Natural killer cell (primary cell): ENCODE data around the gene FBXO31. TPM values are rescaled to one million over a fixed set of nuclear protein-coding genes. Genes with fewer than 3 reads are reported as not detected.

Experiments
- ATAC-seq, 3 donors: fragments of 150-1000 bp in 2 of 3; fragments of 200-7000 bp in 1 of 3; cut with Tn5 transposase; 1 replicate in 1 of 3; 2 replicates in 2 of 3; pipeline ENCODE4 v1.10.0; 2021; ENCODE audit warnings: mild to moderate bottlenecking in 2 of 3, moderate library complexity in 2 of 3
- DNase-seq, 2 donors: peaks; one replicate each; pipeline versions ENCODE4 v3.0.0 to v3.0.0-alpha.2; 2013 to 2021; ENCODE audit warnings: mixed read lengths in 1 of 2
- H3K27ac ChIP-seq: one replicate; pipeline ENCODE4 v1.5.1; 2013; ENCODE audit warnings: mild to moderate bottlenecking, low read length
- H3K27me3 ChIP-seq: one replicate; pipeline ENCODE4 v1.6.1; 2013; ENCODE audit warnings: low read length; ENCODE audit not compliant: control insufficient read depth, insufficient read depth
- H3K36me3 ChIP-seq: one replicate; pipeline ENCODE4 v1.6.1; 2013; ENCODE audit warnings: low read length; ENCODE audit not compliant: control insufficient read depth, insufficient read depth
- H3K4me1 ChIP-seq: one replicate; pipeline ENCODE4 v1.6.1; 2013; ENCODE audit warnings: low read length; ENCODE audit not compliant: control insufficient read depth, insufficient read depth
- H3K4me3 ChIP-seq: one replicate; pipeline ENCODE4 v1.5.1; 2013; ENCODE audit warnings: low read length
- H3K9me3 ChIP-seq: one replicate; pipeline ENCODE4 v1.6.1; 2013; ENCODE audit warnings: low read length; ENCODE audit not compliant: control insufficient read depth, insufficient read depth
- H3K27ac Mint-ChIP-seq, 2 donors: one replicate each; pipeline ENCODE4 v1.8.0; 2022; ENCODE audit warnings: mild to moderate bottlenecking in 2 of 2, mixed read lengths in 2 of 2, moderate library complexity in 1 of 2
- H3K27me3 Mint-ChIP-seq, 2 donors: one replicate each; pipeline ENCODE4 v1.8.0; 2022; ENCODE audit warnings: low read depth in 2 of 2, mixed read lengths in 2 of 2
- H3K36me3 Mint-ChIP-seq: one replicate; pipeline ENCODE4 v1.8.0; 2022; ENCODE audit warnings: mixed read lengths
- H3K4me1 Mint-ChIP-seq, 2 donors: one replicate each; pipeline ENCODE4 v1.8.0; 2022; ENCODE audit warnings: mixed read lengths in 2 of 2
- H3K4me3 Mint-ChIP-seq: one replicate; pipeline ENCODE4 v1.8.0; 2022; ENCODE audit warnings: mild to moderate bottlenecking, moderate library complexity, mixed read lengths
- H3K9me3 Mint-ChIP-seq, 2 donors: one replicate each; pipeline ENCODE4 v1.8.0; 2022; ENCODE audit warnings: mixed read lengths in 2 of 2
- WGBS: methylation state at CpG from one replicate; pipeline ENCODE4 v1.1.7; 2013; ENCODE audit warnings: missing lambda C conversion rate; ENCODE audit not compliant: insufficient coverage; 5-methylcytosine and 5-hydroxymethylcytosine counted together
- intact Hi-C: fragments of 100-400 bp; cut with micrococcal nuclease; formaldehyde crosslinking; loops from one replicate; pipeline ENCODE4 v1.14.2; 2022
- total RNA-seq, 4 donors: library from RNA; stranded (reverse); fragments of 120-200 nt in 1 of 4; gene quantifications; one replicate each; pipeline versions ENCODE4 v1.2.3 to v1.2.4, GENCODE V29; 2013 to 2022
- TF ChIP-seq, protein P1 (sequence below): fragments of 200-600 bp; IDR thresholded peaks from one replicate; pipeline ENCODE4 v1.8.0; 2022; ENCODE audit warnings: antibody characterized with exemption

The FBXO31 gene
- total RNA-seq, 3 donors from 2014 or later (not counting 1 experiment from before 2014, with no cell fraction given), result 32.2 to 47.2 (median 37.6) TPM

DNA sequence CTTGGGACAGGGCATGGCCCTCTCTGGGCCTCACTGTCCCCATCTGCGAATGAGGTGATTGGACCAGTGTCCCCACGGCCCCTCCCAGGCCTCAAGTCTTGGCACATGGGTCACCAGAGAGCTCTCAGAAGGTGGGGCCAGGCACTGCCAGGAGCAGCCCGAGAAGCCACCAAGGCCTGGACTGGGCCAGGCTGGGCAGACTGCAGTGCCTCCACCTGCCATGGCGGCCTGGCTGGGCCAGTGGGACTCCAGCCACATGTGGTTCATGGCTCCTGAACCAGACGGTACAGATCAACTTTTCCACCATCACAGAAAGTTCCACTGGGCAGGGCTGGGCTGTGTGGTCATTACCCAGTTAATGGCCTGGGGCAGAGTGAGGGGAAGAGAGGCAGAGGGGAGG is 86.2 kb downstream of the FBXO31 start:
- intact Hi-C loops, result no loop called here
- WGBS, result 94% methylated on average over 5 of the region's 5 CpGs

DNA sequence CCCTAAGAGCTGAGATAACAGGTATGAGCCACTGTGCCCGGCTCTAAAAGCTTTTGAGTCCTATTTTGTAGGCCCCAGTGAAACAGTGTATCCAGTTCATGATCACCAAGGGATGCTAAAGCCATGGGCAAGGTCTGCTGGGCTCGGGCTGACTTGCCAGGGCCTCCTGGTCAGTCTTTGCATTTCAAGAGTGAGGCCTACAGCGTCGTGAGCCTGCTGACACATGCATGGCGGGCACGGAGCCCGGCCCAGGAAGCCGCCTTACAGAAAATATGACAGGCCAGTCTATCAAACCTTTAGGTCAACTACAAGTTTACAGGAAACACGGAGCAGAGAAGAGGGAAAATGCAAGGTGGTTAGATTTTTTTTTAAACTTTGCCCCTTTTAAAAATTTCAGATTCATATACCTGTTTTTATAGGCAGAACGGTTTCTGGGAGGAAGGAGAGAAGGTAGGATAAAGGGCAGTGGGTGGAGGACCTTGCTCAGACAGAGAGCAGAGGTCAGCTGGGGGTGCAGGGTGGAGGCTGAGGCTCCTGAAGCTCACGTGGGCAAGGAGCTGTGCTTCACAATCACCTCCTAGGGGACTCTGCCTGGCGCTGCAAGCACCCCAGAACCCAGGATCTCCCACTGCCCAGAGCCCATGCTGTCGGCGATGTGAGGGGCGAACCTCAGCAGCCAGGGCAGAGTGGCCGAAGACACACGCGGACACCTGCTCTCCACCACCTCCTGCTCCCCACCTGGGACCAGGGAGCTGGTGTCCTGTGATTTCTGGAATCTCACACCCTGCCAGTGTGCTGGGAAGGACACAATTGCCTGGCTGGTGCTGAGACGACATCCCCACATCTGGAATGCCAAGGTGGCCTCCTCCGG is 87.7 kb downstream of the FBXO31 start:
- Mint-ChIP-seq H3K4me3 (no peak overlapping the region), H3K9me3 (no peaks in the 10 kb centered on the region), H3K4me1 (peaks cover 0 to 6% of the 10 kb centered on the region in 2 donors), H3K36me3 (no peaks in the 10 kb centered on the region), H3K27me3 (no peaks in the 10 kb centered on the region), H3K27ac (no peak overlapping the region)
- Histone ChIP-seq H3K27me3 (no peaks in the 10 kb centered on the region), H3K4me1 (no peaks in the 10 kb centered on the region), H3K36me3 (no peaks in the 10 kb centered on the region), H3K9me3 (no peaks in the 10 kb centered on the region), H3K27ac (no peak overlapping the region), H3K4me3 (no peak overlapping the region)
- ATAC-seq (no peak), DNase-seq (no peak)
- intact Hi-C loops, result no loop called here
- WGBS, result 85% methylated on average over 20 of the region's 20 CpGs
- TF ChIP-seq, protein P1, sequence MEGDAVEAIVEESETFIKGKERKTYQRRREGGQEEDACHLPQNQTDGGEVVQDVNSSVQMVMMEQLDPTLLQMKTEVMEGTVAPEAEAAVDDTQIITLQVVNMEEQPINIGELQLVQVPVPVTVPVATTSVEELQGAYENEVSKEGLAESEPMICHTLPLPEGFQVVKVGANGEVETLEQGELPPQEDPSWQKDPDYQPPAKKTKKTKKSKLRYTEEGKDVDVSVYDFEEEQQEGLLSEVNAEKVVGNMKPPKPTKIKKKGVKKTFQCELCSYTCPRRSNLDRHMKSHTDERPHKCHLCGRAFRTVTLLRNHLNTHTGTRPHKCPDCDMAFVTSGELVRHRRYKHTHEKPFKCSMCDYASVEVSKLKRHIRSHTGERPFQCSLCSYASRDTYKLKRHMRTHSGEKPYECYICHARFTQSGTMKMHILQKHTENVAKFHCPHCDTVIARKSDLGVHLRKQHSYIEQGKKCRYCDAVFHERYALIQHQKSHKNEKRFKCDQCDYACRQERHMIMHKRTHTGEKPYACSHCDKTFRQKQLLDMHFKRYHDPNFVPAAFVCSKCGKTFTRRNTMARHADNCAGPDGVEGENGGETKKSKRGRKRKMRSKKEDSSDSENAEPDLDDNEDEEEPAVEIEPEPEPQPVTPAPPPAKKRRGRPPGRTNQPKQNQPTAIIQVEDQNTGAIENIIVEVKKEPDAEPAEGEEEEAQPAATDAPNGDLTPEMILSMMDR, result no peak

More for the DNA sequence above, 86.2 kb downstream of the FBXO31 start:
- Histone ChIP-seq H3K36me3 (no peaks in the 10 kb centered on the region), H3K27me3 (no peaks in the 10 kb centered on the region), H3K9me3 (no peaks in the 10 kb centered on the region), H3K4me1 (no peaks in the 10 kb centered on the region), H3K27ac (no peak overlapping the region), H3K4me3 (no peak overlapping the region)
- Mint-ChIP-seq H3K36me3 (no peaks in the 10 kb centered on the region), H3K9me3 (no peaks in the 10 kb centered on the region), H3K27ac (no peak overlapping the region), H3K4me1 (peaks cover 0 to 6% of the 10 kb centered on the region in 2 donors), H3K4me3 (no peak overlapping the region), H3K27me3 (no peaks in the 10 kb centered on the region)
- no peak for ATAC-seq
- TF ChIP-seq, protein P1, result no peak
- no peak for DNase-seq

DNA sequence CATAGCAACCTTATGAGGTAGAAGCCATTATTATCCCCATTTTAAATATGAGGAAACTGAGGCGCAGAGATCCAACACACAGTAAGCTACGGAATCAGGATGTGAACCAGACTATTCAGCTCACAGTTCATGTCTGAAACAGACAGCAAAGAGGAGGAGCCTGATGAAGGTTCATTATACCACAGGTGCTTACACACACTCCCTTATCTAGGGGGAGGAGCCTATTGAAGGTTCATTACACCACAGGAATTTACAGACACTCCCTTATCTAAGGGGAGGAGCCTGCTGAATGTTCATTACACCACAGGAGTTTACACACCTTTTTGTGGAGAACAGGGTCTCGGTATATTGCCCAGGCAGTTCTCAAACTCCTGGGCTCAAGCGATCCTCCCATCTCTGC is 88.3 kb downstream of the FBXO31 start:
- WGBS, result 80% methylated on average over 4 of the region's 4 CpGs
- Mint-ChIP-seq H3K9me3 (no peaks in the 10 kb centered on the region), H3K4me1 (peaks cover 0 to 6% of the 10 kb centered on the region in 2 donors), H3K36me3 (no peaks in the 10 kb centered on the region), H3K27ac (no peak overlapping the region), H3K4me3 (no peak overlapping the region), H3K27me3 (no peaks in the 10 kb centered on the region)
- H3K4me1 ChIP-seq, result no peaks in the 10 kb centered on the region
- intact Hi-C loops, result no loop called here
- H3K27me3 ChIP-seq, result no peaks in the 10 kb centered on the region
- H3K36me3 ChIP-seq, result no peaks in the 10 kb centered on the region
- H3K9me3 ChIP-seq, result no peaks in the 10 kb centered on the region
- peak in 2 of 3 donors; percentile 31 to 39 for ATAC-seq
- no peak overlapping the region for H3K27ac ChIP-seq
- TF ChIP-seq, protein P1, result no peak
- DNase-seq, result peak in 1 of 2 donors; percentile 22
- no peak overlapping the region for H3K4me3 ChIP-seq
